ENCODE results near the gene LCE3A. TPM values are rescaled to one million over a fixed set of nuclear protein-coding genes. Genes with fewer than 3 reads are reported as not detected.

LCE3A gene
- total RNA-seq, 4 donors from 2014 or later, result not detected

GRCh38 chr1:152630596-152630995 is 7.7 kb upstream of the LCE3A start:
- Histone ChIP-seq H3K27ac (no peak overlapping the region), H3K9me3 (peaks cover 0 to 4% of the 10 kb centered on the region in 2 donors), H3K4me3 (no peak overlapping the region), H3K27me3 (no peaks in the 10 kb centered on the region), H3K4me1 (no peaks in the 10 kb centered on the region), H3K36me3 (no peaks in the 10 kb centered on the region)
- in situ Hi-C loops (cut with MboI; ENCODE audit: low pct_ligation_motif_present in 1 of 4, low pct_unique_long_range_greater_than_20kb in 1 of 4, low sequenced_read_pairs in 3 of 4) (loop anchor here in 1 of 4 donors (10.0 kb wide), 1 partner anchor 56 kb away; no protein-coding TSS in a partner anchor), intact Hi-C loops (cut with DNase I; ENCODE audit: low total_unique reads) (no loop called here)
- WGBS, 2 donors (ENCODE audit: low coverage in 1 of 2), result 80 to 100% methylated on average over 1 to 3 of the region's 3 CpGs
- no peak for DNase-seq
- TF ChIP-seq, protein P1, sequence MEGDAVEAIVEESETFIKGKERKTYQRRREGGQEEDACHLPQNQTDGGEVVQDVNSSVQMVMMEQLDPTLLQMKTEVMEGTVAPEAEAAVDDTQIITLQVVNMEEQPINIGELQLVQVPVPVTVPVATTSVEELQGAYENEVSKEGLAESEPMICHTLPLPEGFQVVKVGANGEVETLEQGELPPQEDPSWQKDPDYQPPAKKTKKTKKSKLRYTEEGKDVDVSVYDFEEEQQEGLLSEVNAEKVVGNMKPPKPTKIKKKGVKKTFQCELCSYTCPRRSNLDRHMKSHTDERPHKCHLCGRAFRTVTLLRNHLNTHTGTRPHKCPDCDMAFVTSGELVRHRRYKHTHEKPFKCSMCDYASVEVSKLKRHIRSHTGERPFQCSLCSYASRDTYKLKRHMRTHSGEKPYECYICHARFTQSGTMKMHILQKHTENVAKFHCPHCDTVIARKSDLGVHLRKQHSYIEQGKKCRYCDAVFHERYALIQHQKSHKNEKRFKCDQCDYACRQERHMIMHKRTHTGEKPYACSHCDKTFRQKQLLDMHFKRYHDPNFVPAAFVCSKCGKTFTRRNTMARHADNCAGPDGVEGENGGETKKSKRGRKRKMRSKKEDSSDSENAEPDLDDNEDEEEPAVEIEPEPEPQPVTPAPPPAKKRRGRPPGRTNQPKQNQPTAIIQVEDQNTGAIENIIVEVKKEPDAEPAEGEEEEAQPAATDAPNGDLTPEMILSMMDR (IDR thresholded peaks at IDR 0.05), result no peak
- TF ChIP-seq POLR2A (IDR thresholded peaks at IDR 0.05), result no peak
- no peak for TF ChIP-seq EP300 (IDR thresholded peaks at IDR 0.05; ENCODE audit: low read depth)
- TF ChIP-seq POLR2AphosphoS5 (IDR thresholded peaks at IDR 0.05), result no peak

- Histone ChIP-seq H3K27me3 (no peaks in the 10 kb centered on the region), H3K9me3 (no peaks in the 10 kb centered on the region), H3K36me3 (no peaks in the 10 kb centered on the region), H3K4me3 (no peak overlapping the region), H3K4me1 (no peaks in the 10 kb centered on the region), H3K27ac (no peak overlapping the region)
- no peak for DNase-seq
- intact Hi-C loops (cut with DNase I; ENCODE audit: low total_unique reads) (no loop called here), in situ Hi-C loops (cut with MboI; ENCODE audit: low pct_ligation_motif_present in 1 of 4, low pct_unique_long_range_greater_than_20kb in 1 of 4, low sequenced_read_pairs in 3 of 4) (no loop called here)
- TF ChIP-seq POLR2AphosphoS5 (IDR thresholded peaks at IDR 0.05) (no peak), POLR2A (IDR thresholded peaks at IDR 0.05) (no peak), EP300 (IDR thresholded peaks at IDR 0.05; ENCODE audit: low read depth) (no peak)
- TF ChIP-seq, protein P1 (IDR thresholded peaks at IDR 0.05), result no peak
- WGBS, 2 donors (ENCODE audit: low coverage in 1 of 2), result 63% methylated on average over 1 of the region's 1 CpG; no CpG with 5 or more reads in 1 of the 2 donors
These were observed 3.8 kb upstream of the LCE3A start for GRCh38 chr1:152626744-152627143.

DNA sequence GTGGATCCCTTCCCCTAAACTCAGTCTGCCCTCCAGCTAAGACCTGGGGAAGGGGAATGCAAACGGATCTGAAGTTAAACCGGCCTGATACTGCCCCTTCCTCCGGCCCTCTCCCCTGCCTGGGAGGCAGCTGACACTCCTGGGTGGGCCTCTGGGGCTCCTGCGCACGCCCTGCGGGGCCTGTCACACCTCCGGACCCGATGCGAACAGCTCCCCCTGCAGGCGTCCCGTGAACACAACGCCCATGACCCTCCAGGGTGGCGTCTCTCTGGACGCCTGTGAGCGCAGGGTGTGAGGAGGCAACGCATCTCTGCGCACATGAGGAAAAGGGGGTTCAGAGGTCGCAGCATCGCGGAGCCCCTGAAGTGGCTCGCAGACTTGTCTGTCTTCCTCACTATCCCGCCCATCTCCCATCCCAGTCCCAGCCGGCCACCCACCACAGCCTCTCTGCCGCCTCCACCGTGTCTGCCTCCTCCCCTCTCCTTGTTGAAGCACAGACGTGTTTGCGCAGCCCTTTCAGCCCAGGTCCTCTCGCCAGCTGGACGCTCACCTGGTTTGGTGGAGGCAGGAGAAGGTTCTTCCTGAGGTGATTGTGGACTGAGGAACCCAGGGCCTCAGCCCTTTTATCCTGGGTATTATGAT is 421 bp upstream of the LCE3A start:
- H3K4me1 ChIP-seq, result no peaks in the 10 kb centered on the region
- H3K9me3 ChIP-seq, result peaks cover 3 to 9% of the 10 kb centered on the region in 2 donors
- H3K27ac ChIP-seq, result no peak overlapping the region
- no peak for DNase-seq
- in situ Hi-C loops (cut with MboI; ENCODE audit: low pct_ligation_motif_present in 1 of 4, low pct_unique_long_range_greater_than_20kb in 1 of 4, low sequenced_read_pairs in 3 of 4), result no loop called here
- 10 to 52% methylated on average over 2 to 23 of the region's 29 CpGs for WGBS, 2 donors (ENCODE audit: low coverage in 1 of 2)
- H3K4me3 ChIP-seq, result no peak overlapping the region
- intact Hi-C loops (cut with DNase I; ENCODE audit: low total_unique reads), result no loop called here
- no peaks in the 10 kb centered on the region for H3K27me3 ChIP-seq
- TF ChIP-seq EP300 (IDR thresholded peaks at IDR 0.05; ENCODE audit: low read depth) (no peak), POLR2A (IDR thresholded peaks at IDR 0.05) (no peak), POLR2AphosphoS5 (IDR thresholded peaks at IDR 0.05) (no peak)
- TF ChIP-seq, protein P1 (IDR thresholded peaks at IDR 0.05), result no peak
- H3K36me3 ChIP-seq, result no peaks in the 10 kb centered on the region

- no peak for DNase-seq
- H3K36me3 ChIP-seq, result no peaks in the 10 kb centered on the region
- no peak for TF ChIP-seq EP300 (IDR thresholded peaks at IDR 0.05; ENCODE audit: low read depth)
- TF ChIP-seq POLR2A (IDR thresholded peaks at IDR 0.05), result no peak
- TF ChIP-seq POLR2AphosphoS5 (IDR thresholded peaks at IDR 0.05), result no peak
- TF ChIP-seq, protein P1 (IDR thresholded peaks at IDR 0.05), result no peak
- in situ Hi-C loops (cut with MboI; ENCODE audit: low pct_ligation_motif_present in 1 of 4, low pct_unique_long_range_greater_than_20kb in 1 of 4, low sequenced_read_pairs in 3 of 4) (no loop called here), intact Hi-C loops (cut with DNase I; ENCODE audit: low total_unique reads) (no loop called here)
- H3K27ac ChIP-seq, result no peak overlapping the region
- H3K4me1 ChIP-seq, result no peaks in the 10 kb centered on the region
- 80% methylated on average over 2 to 3 of the region's 3 CpGs for WGBS, 2 donors (ENCODE audit: low coverage in 1 of 2)
- H3K9me3 ChIP-seq, result peaks cover 3 to 12% of the 10 kb centered on the region in 2 donors
- H3K27me3 ChIP-seq, result no peaks in the 10 kb centered on the region
- H3K4me3 ChIP-seq, result no peak overlapping the region
These were observed 910 bp downstream of the LCE3A start for GRCh38 chr1:152621993-152622392.
